Endothelial cell (in vitro differentiated cells): ENCODE measurements around the gene SPON2. TPM values are rescaled to one million over a fixed set of nuclear protein-coding genes. Genes with fewer than 3 reads are reported as not detected.

ENCODE experiments used
- DNase-seq: peaks from one replicate; pipeline ENCODE4 v3.0.0; 2021; ENCODE audit warnings: low spot score
- H3K27ac Mint-ChIP-seq: one replicate; pipeline ENCODE4 v1.8.0; 2021; ENCODE audit warnings: mixed read lengths, inconsistent platforms; ENCODE audit not compliant: unreplicated experiment
- H3K27me3 Mint-ChIP-seq: one replicate; pipeline ENCODE4 v1.8.0; 2021; ENCODE audit warnings: mild to moderate bottlenecking, moderate library complexity, mixed read lengths, inconsistent platforms; ENCODE audit not compliant: unreplicated experiment
- H3K36me3 Mint-ChIP-seq: one replicate; pipeline ENCODE4 v1.8.0; 2021; ENCODE audit warnings: mild to moderate bottlenecking, low read depth, mixed read lengths, inconsistent platforms; ENCODE audit not compliant: unreplicated experiment
- H3K4me1 Mint-ChIP-seq: one replicate; pipeline ENCODE4 v1.8.0; 2021; ENCODE audit warnings: mild to moderate bottlenecking, mixed read lengths, inconsistent platforms; ENCODE audit not compliant: unreplicated experiment
- H3K4me3 Mint-ChIP-seq: one replicate; pipeline ENCODE4 v1.8.0; 2021; ENCODE audit warnings: mild to moderate bottlenecking, mixed read lengths, inconsistent platforms; ENCODE audit not compliant: unreplicated experiment
- H3K9me3 Mint-ChIP-seq: one replicate; pipeline ENCODE4 v1.8.0; 2021; ENCODE audit warnings: mixed read lengths, inconsistent platforms; ENCODE audit not compliant: unreplicated experiment
- CTCF ChIP-seq: fragments of 200-600 bp; sonication (generic); IDR thresholded peaks from one replicate; pipeline ENCODE4 v1.5.0; 2021; ENCODE audit warnings: antibody characterized with exemption; ENCODE audit not compliant: unreplicated experiment
- total RNA-seq: library from RNA; stranded (reverse); fragmentation: NEBNext Ultra II Directional; extraction: Animal tissue kit (Norgen Biotek cat#: 25700); gene quantifications from one replicate; pipeline ENCODE4 v1.2.1, GENCODE V29; 2021; ENCODE audit not compliant: unreplicated experiment

Gene SPON2
- total RNA-seq, 1 donor from 2014 or later: 0.97 TPM

- no peaks in the 10 kb centered on the region for H3K27me3 Mint-ChIP-seq
- DNase-seq: no peak
- H3K9me3 Mint-ChIP-seq: no peaks in the 10 kb centered on the region
- H3K36me3 Mint-ChIP-seq: peaks cover 15% of the 10 kb centered on the region
- TF ChIP-seq CTCF: no peak
- no peaks in the 10 kb centered on the region for H3K4me1 Mint-ChIP-seq
- H3K4me3 Mint-ChIP-seq: no peak overlapping the region
- no peak overlapping the region for H3K27ac Mint-ChIP-seq
Observed at GRCh38 chr4:1151541-1151940, 20.8 kb downstream of the SPON2 start.

- H3K4me1 Mint-ChIP-seq: no peaks in the 10 kb centered on the region
- no peaks in the 10 kb centered on the region for H3K27me3 Mint-ChIP-seq
- no peak for DNase-seq
- H3K36me3 Mint-ChIP-seq: peaks cover 15% of the 10 kb centered on the region
- no peaks in the 10 kb centered on the region for H3K9me3 Mint-ChIP-seq
- no peak for TF ChIP-seq CTCF
- no peak overlapping the region for H3K27ac Mint-ChIP-seq
- H3K4me3 Mint-ChIP-seq: no peak overlapping the region
Observed at GRCh38 chr4:1150875-1151274, 21.5 kb downstream of the SPON2 start.

- Mint-ChIP-seq H3K36me3 (peaks cover 10% of the 10 kb centered on the region), H3K27me3 (no peaks in the 10 kb centered on the region), H3K4me3 (no peak overlapping the region), H3K9me3 (peaks cover 8% of the 10 kb centered on the region), H3K27ac (no peak overlapping the region), H3K4me1 (peaks cover 3% of the 10 kb centered on the region)
- TF ChIP-seq CTCF: no peak
- DNase-seq: no peak
Observed at GRCh38 chr4:1139860-1140259, 32.5 kb downstream of the SPON2 start.

GRCh38 chr4:1137850-1138249 is 34.5 kb downstream of the SPON2 start:
- Mint-ChIP-seq H3K36me3 (no peaks in the 10 kb centered on the region), H3K27me3 (no peaks in the 10 kb centered on the region), H3K4me3 (no peak overlapping the region), H3K9me3 (no peaks in the 10 kb centered on the region), H3K4me1 (peaks cover 3% of the 10 kb centered on the region), H3K27ac (no peak overlapping the region)
- no peak for TF ChIP-seq CTCF
- DNase-seq: no peak

GRCh38 chr4:1137063-1137776 is 35.2 kb downstream of the SPON2 start:
- DNase-seq: no peak
- Mint-ChIP-seq H3K4me3 (no peak overlapping the region), H3K27me3 (no peaks in the 10 kb centered on the region), H3K4me1 (no peaks in the 10 kb centered on the region), H3K36me3 (no peaks in the 10 kb centered on the region), H3K27ac (no peak overlapping the region), H3K9me3 (no peaks in the 10 kb centered on the region)
- no peak for TF ChIP-seq CTCF
